Amygdala (tissue), 56 donors: ENCODE data around the gene UCN.
A peak's percentile ranks its signal among the peaks of the same experiment; 100 is the strongest.
"Not testable (repeated sequence)": the region's sequence is repeated elsewhere in the genome, so short reads cannot be mapped to it uniquely, and the experiment has no call there.

ENCODE experiments used
- DNase-seq, 56 donors: peaks; one replicate each; lab custom pipeline; 2025; lab: John Stamatoyannopoulos, UW

The UCN gene, protein sequence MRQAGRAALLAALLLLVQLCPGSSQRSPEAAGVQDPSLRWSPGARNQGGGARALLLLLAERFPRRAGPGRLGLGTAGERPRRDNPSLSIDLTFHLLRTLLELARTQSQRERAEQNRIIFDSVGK

DNA sequence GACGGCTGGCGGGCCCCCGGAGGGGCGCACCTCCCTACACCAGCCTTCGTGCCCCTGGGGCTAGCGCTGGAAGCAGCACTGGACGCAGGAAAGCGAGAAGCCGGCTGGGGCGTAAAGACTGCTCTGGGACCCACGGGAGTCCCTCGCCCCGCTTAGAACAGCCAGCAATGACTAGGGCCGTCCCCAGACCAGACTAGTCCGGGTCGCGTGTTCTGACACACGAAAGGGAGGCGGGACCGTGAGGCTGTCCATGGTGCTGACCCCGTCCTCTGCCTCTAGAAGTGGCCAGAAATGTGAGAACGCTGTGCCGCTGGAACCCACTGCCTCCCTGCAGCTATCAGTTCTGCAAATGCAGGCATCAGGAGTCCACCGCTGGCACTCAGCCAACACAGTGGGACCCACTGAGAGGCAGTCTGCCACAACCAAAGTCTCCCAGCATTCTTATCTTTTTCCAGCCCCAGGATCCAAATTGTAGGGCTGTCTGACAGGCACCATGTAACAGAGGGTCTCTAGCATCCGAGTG is at the start of gene UCN:
TSS of gene UCN (minus strand) at position 87 of the 523 bp plus-strand sequence. CDS start 550 bp downstream, outside the sequence.
- peak in 1 of 56 donors; percentile 14 for DNase-seq

- DNase-seq: peak; percentile 66 to 100 (median 95)
Observed at GRCh38 chr2:27356382-27357181, 48.3 kb upstream of the UCN start, which contains the start of gene GTF3C2. TSS of gene GTF3C2 (minus strand) at chr2:27356764. CDS start at chr2:27343554, 13,210 bp downstream.

- DNase-seq: peak in 5 of 56 donors; percentile 30 to 56 (median 37)
Observed at GRCh38 chr2:27356056-27356381, 47.8 kb upstream of the UCN start.

GRCh38 chr2:27354597-27354927 is 46.3 kb upstream of the UCN start:
- DNase-seq: no peak

DNA sequence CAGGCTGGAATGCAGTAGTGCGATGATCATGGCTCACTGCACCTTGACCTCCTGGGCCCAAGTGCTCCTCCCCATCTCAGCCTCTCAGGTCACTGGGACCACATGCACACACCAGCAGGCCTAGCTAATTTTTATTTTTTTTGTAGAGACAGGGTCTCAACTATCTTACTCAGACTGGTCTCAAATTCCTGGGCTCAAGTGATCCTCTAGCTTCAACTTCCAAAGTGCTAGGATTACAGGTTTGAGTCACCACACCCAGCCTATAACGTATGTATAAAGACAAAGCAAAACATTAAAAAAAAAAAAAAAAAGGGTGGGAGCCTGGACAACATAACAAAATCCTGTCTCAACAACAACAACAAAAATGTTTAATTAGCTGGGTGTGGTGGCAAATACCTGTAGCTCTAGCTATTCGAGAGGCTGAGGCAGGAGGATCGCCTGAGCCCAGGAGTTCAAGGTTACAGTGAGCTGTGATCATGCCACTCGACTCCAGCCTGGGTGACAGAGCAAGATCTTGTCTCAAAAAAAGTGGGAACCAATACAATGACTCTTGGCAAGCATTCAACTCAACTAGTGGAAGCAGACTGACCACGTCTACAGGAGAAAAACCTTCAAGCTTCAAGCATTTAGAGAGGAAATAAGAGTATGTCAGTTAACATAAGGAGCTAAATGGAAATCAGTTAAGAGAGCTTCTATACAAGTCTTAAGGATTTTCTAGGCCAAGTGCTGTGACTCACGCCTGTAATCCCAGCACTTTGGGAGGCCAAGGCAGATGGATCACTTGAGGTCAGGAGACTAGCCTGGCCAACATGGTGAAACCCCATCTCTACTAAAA is 45.7 kb upstream of the UCN start:
- DNase-seq: no peak

- not testable (repeated sequence) for DNase-seq
Observed at GRCh38 chr2:27353386-27353761, 45.1 kb upstream of the UCN start.

GRCh38 chr2:27351802-27352598 is 43.8 kb upstream of the UCN start:
- DNase-seq: no peak

GRCh38 chr2:27350106-27350693 is 42.0 kb upstream of the UCN start:
- no peak for DNase-seq

GRCh38 chr2:27347641-27348040 is 39.4 kb upstream of the UCN start:
- no peak for DNase-seq

DNA sequence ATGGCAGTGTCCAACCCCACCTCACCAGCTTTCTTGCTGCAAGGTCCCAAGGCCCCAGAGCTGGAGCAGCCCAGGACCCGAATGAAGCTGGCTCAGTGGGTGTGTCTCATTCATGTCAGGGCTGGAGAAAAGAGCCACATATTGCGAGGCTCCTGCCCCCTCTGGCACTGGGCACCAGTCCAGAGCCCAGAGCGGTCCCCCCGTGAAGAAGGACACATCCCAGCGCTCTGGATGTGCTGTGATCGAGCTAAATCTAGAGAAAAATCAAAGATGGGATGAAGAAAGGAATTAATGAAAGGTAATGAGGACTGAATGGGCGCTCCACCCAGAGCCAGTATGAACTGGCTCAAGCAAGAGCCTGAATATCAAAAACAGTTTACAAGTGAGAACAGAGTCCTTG is 27.9 kb upstream of the UCN start:
- DNase-seq: no peak

DNA sequence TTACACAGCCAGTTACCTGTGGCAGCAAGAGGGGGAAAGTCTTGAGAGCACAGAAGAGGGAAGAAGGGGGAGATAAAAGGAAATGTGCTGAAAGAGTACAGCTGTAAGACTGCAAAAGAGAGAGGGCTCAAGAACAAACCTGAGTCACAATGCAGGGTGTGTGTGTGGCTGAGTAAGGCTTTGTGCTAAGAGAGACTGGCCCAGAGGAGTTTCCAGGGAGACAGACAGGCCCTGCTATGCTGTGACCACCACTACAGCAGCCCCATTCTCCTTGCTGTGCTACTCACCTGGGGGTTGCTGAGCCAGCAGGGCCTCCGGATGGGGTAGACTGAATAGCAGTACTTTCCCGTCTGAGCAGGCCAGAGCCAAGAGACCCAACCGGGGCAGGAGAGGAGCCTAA is 27.1 kb upstream of the UCN start:
- DNase-seq: no peak

GRCh38 chr2:27324720-27325119 is 16.5 kb upstream of the UCN start:
- DNase-seq: no peak

- no peak for DNase-seq
Observed at GRCh38 chr2:27323596-27324285, 15.5 kb upstream of the UCN start.

DNA sequence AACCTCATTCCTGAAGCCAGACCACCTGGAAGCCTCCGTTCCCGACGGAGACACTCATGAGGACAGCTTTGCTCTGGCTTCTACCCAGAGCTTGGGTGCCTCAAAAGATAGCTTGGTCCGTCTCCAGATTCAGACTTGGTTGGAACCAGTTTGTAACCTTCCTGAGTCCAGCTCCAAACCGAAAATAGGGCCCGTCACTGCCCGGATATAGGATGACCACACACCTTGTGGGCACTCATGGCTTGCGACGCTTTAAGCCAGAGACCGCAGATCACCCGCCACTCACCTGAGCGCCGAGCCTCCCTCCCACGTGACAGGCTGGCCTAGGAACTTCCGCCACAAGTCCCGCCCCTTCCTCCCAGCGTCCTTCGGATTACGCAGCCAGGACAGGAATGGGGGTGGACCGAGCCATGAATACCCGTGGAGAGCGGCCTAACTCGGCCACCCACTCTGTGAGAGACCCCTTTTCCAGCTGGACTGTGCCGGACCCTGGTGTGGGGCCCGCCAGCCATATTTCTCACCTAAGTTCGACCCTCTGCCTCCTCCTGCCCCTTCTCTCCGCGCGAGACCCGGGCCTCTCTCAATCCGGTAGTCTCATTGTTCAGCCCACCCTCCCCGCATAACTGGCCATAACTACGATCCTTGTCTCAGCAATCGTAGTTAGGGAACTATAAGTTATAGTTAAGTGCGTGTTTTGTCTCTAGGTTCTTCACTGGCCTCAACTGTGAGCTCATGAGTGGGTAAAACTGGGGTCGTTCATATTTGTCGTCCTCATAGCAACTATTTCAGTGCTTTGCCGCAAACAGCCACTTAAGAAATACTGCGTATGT is 14.7 kb upstream of the UCN start, which contains the start of gene MPV17:
TSS of gene MPV17 (minus strand) at position 332 of the 830 bp plus-strand sequence. CDS start 580 bp downstream, outside the sequence.
- DNase-seq: peak; percentile 46 to 94 (median 85)

GRCh38 chr2:27322301-27322765 is 14.1 kb upstream of the UCN start:
- DNase-seq: peak in 2 of 56 donors; percentile 40

DNA sequence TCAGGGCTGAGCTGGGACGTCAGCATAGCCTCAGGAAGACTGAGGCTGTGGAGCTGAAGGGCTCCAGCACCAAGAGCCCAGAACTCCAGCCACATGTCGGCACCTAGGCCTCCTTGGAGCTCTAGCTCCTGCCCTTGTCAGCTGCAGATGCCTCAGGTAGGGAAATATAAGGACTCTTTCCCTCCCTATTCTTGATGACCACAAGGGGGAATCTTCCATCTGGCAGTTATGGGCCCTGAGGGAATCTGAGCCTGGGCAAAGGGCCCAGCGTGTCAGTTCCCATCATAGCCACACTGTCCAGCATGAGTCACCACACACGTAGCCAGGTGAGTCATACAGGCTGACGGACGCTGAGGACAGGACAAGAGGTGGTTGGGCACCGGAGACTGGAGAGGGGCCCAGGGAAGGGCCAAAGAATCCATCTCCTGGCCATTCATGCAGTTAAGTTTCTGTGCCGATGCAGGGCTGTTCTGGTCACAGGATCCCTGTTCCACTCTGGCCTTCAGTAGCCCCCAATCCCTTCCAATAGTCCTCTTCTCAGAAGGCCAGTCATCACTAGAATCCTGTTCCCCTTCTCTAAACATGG is 12.8 kb upstream of the UCN start:
- DNase-seq: no peak

DNA sequence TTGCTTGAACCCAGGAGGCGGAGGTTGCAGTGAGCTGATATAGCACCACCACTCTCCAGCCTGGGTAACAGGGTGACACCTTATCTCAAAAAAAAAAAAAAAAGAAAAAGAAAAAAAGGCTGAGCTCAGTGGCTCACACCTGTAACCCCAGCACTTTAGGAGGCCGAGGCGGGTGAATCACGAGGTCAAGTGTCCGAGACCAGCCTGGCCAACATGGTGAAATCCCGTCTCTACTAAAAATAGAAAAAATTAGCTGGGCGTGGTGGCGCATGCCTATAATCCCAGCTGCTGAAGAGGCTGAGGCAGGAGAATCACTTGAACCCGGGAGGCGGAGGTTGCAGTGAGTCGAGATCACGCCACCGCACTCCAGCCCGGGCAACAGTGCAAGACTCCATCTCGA is 11.6 kb upstream of the UCN start:
- DNase-seq: not testable (repeated sequence)
